HCT116 (cell line): ENCODE measurements around the gene PCYT1A. TPM values are rescaled to one million over a fixed set of nuclear protein-coding genes. Genes with fewer than 3 reads are reported as not detected.

Source experiments
- ATAC-seq: fragments of 200-7000 bp; cut with Tn5 transposase; 2 replicates; pipeline ENCODE4 v1.9.1; 2020; ENCODE audit warnings: mild to moderate bottlenecking, moderate library complexity
- BruUV-seq: library from RNA; stranded (reverse); fragments of 400-500 nt; replicated peaks from 2 replicates; lab custom pipeline; 2021; lab: Mats Ljungman, UMichigan
- CTCF ChIA-PET: fragments of 300-600 bp; sonication (Branson Sonifier 250); formaldehyde crosslinking; loops from one replicate; lab custom pipeline; 2021; ENCODE audit warnings: antibody characterized with exemption; lab: Charles Lee
- POLR2A ChIA-PET: fragments of 300-600, 350-600 bp; sonication (Branson Sonifier 250); formaldehyde crosslinking; loops from one replicate; lab custom pipeline; 2021; ENCODE audit warnings: antibody characterized with exemption; lab: Charles Lee
- RAD21 ChIA-PET, 2 experiments: fragments of 300-600 bp; sonication (Branson Sonifier 250); formaldehyde crosslinking; loops; one replicate each; lab custom pipeline; 2023; ENCODE audit warnings: low total read pairs in 2 of 2; ENCODE audit not compliant: uncharacterized antibody in 2 of 2, unreplicated experiment in 2 of 2, low non-redundant PET in 1 of 2; lab: Charles Lee
- DNase-seq: peaks from one replicate; pipeline ENCODE4 v3.0.0-alpha.2; 2010; ENCODE audit warnings: low read depth, low spot score
- H2AFZ ChIP-seq: fragments of 200-600 bp; shearing (Covaris generic), sonication (generic); 2 replicates; pipeline ENCODE4 v1.6.1; 2017; ENCODE audit warnings: low read depth, mixed run types, mixed read lengths, antibody characterized with exemption, low read length; ENCODE audit not compliant: poor library complexity, severe bottlenecking
- H3K27ac ChIP-seq: 2 replicates; pipeline ENCODE4 v1.5.1; 2012; ENCODE audit warnings: low read depth, low read length
- H3K27me3 ChIP-seq: fragments of 200-600 bp; sonication (generic); 2 replicates; pipeline ENCODE4 v1.6.1; 2016; ENCODE audit warnings: mixed run types, low read length, mixed read lengths; ENCODE audit not compliant: insufficient read depth
- H3K36me3 ChIP-seq, 2 experiments: fragments of 200-500 bp in 1 of 2; fragments of 200-600 bp in 1 of 2; sonication (Bioruptor generic) in 1 of 2; sonication (generic) in 1 of 2; 2 replicates each; pipeline versions ENCODE4 v1.5.1 to v1.6.1; 2014 to 2016; ENCODE audit warnings: low read length in 2 of 2, inconsistent platforms in 1 of 2, mixed read lengths in 1 of 2, mixed run types in 1 of 2; ENCODE audit not compliant: insufficient read depth in 2 of 2, control insufficient read depth in 1 of 2
- H3K4me1 ChIP-seq, 2 experiments: fragments of 200-600 bp in 1 of 2; sonication (generic) in 1 of 2; 2 replicates each; pipeline versions ENCODE4 v1.5.1 to v1.6.1; 2012 to 2017; ENCODE audit warnings: low read length in 2 of 2, inconsistent platforms in 1 of 2, mild to moderate bottlenecking in 1 of 2, mixed read lengths in 1 of 2, mixed run types in 1 of 2, moderate library complexity in 1 of 2; ENCODE audit not compliant: insufficient read depth in 2 of 2, control insufficient read depth in 1 of 2
- H3K4me2 ChIP-seq: fragments of 200-600 bp; sonication (generic); 2 replicates; pipeline ENCODE4 v1.6.1; 2017; ENCODE audit warnings: mixed run types, low read length, mixed read lengths
- H3K4me3 ChIP-seq, 2 experiments: fragments of 200-600 bp in 1 of 2; sonication (generic) in 1 of 2; replicated peaks in 1 of 2; 2 replicates each; pipeline ENCODE4 v1.5.1; 2011 to 2016; ENCODE audit warnings: low read length in 2 of 2, control low read depth in 1 of 2, low read depth in 1 of 2, mild to moderate bottlenecking in 1 of 2, mixed read lengths in 1 of 2, mixed run types in 1 of 2
- H3K79me2 ChIP-seq: fragments of 200-600 bp; sonication (generic); 2 replicates; pipeline ENCODE4 v1.6.1; 2017; ENCODE audit warnings: mild to moderate bottlenecking, mixed run types, low read length, moderate library complexity, mixed read lengths; ENCODE audit not compliant: insufficient read depth
- H3K9ac ChIP-seq: fragments of 200-600 bp; sonication (generic); 2 replicates; pipeline ENCODE4 v1.6.1; 2016; ENCODE audit warnings: low read length, mixed read lengths
- H3K9me2 ChIP-seq: fragments of 200-600 bp; sonication (generic), shearing (Covaris generic); 2 replicates; pipeline ENCODE4 v1.6.1; 2017; ENCODE audit warnings: mixed run types, mild to moderate bottlenecking, moderate library complexity; ENCODE audit not compliant: insufficient read depth
- H3K9me3 ChIP-seq, 2 experiments: fragments of 200-500 bp in 1 of 2; fragments of 200-600 bp in 1 of 2; sonication (Bioruptor generic) in 1 of 2; sonication (generic) in 1 of 2; 2 replicates each; pipeline ENCODE4 v1.6.1; 2014 to 2017; ENCODE audit warnings: low read length in 2 of 2, mixed read lengths in 2 of 2, inconsistent platforms in 1 of 2, low read depth in 1 of 2, mild to moderate bottlenecking in 1 of 2, mixed run types in 1 of 2, moderate library complexity in 1 of 2; ENCODE audit not compliant: control insufficient read depth in 1 of 2, insufficient read depth in 1 of 2
- H4K20me1 ChIP-seq: fragments of 200-600 bp; sonication (generic), shearing (Covaris generic); 2 replicates; pipeline ENCODE4 v1.6.1; 2017; ENCODE audit warnings: mixed run types, mild to moderate bottlenecking, moderate library complexity; ENCODE audit not compliant: insufficient read depth
- EGR1 ChIP-seq: IDR thresholded peaks from 2 replicates; pipeline ENCODE4 v1.6.1; 2012; ENCODE audit warnings: low read depth
- ELF1 ChIP-seq: IDR thresholded peaks from 2 replicates; pipeline ENCODE4 v1.6.1; 2012; ENCODE audit warnings: low read depth, borderline replicate concordance
- JUND ChIP-seq: IDR thresholded peaks from 2 replicates; pipeline ENCODE4 v1.6.1; 2012
- POLR2A ChIP-seq: IDR thresholded peaks from 2 replicates; pipeline ENCODE4 v1.7.0; 2011; ENCODE audit warnings: borderline replicate concordance; ENCODE audit not compliant: insufficient read depth, insufficient read length; ENCODE audit errors: extremely low read depth
- POLR2AphosphoS5 ChIP-seq: IDR thresholded peaks from 2 replicates; pipeline ENCODE4 v1.6.1; 2011; ENCODE audit warnings: mild to moderate bottlenecking, low read depth, low read length, moderate library complexity
- SP1 ChIP-seq: IDR thresholded peaks from 2 replicates; pipeline ENCODE4 v1.6.1; 2012; ENCODE audit warnings: low read depth
- SRF ChIP-seq: IDR thresholded peaks from 2 replicates; pipeline ENCODE4 v1.6.1; 2012; ENCODE audit warnings: low read depth
- YY1 ChIP-seq: IDR thresholded peaks from 2 replicates; pipeline ENCODE4 v1.6.1; 2011; ENCODE audit warnings: low read length, low read depth, moderate library complexity, mild to moderate bottlenecking; ENCODE audit not compliant: insufficient replicate concordance; ENCODE audit errors: extremely low read depth
- intact Hi-C: fragments of 100-400 bp; cut with micrococcal nuclease; formaldehyde crosslinking; loops from 2 replicates; pipeline ENCODE4 v1.10.0; 2022
- total RNA-seq: library from RNA; stranded (reverse); gene quantifications from one replicate; pipeline ENCODE4 v1.2.1, GENCODE V29; 2021; ENCODE audit not compliant: unreplicated experiment
- TF ChIP-seq, protein P1 (sequence below): IDR thresholded peaks from 2 replicates; pipeline ENCODE4 v1.6.1; 2012
- TF ChIP-seq, protein P2 (sequence below): IDR thresholded peaks from 2 replicates; pipeline ENCODE4 v1.6.1; 2012; ENCODE audit warnings: low read depth
- TF ChIP-seq, protein P3 (sequence below), 3 experiments: fragments of 200-600 bp in 1 of 3; sonication (generic) in 1 of 3; IDR thresholded peaks in 2 of 3; conservative IDR thresholded peaks in 1 of 3; 2 replicates each; pipeline ENCODE4 v1.5.1; 2012 to 2017; ENCODE audit warnings: low read depth in 2 of 3, low read length in 2 of 3, antibody characterized with exemption in 1 of 3, borderline replicate concordance in 1 of 3, control low read depth in 1 of 3, mild to moderate bottlenecking in 1 of 3, mixed read lengths in 1 of 3, mixed run types in 1 of 3, moderate library complexity in 1 of 3; ENCODE audit not compliant: insufficient read depth in 1 of 3
- TF ChIP-seq, protein P4 (sequence below): IDR thresholded peaks from 2 replicates; pipeline ENCODE4 v1.6.1; 2012

PCYT1A gene
- total RNA-seq, 1 experiment from 2014 or later, result 32.1 TPM

DNA sequence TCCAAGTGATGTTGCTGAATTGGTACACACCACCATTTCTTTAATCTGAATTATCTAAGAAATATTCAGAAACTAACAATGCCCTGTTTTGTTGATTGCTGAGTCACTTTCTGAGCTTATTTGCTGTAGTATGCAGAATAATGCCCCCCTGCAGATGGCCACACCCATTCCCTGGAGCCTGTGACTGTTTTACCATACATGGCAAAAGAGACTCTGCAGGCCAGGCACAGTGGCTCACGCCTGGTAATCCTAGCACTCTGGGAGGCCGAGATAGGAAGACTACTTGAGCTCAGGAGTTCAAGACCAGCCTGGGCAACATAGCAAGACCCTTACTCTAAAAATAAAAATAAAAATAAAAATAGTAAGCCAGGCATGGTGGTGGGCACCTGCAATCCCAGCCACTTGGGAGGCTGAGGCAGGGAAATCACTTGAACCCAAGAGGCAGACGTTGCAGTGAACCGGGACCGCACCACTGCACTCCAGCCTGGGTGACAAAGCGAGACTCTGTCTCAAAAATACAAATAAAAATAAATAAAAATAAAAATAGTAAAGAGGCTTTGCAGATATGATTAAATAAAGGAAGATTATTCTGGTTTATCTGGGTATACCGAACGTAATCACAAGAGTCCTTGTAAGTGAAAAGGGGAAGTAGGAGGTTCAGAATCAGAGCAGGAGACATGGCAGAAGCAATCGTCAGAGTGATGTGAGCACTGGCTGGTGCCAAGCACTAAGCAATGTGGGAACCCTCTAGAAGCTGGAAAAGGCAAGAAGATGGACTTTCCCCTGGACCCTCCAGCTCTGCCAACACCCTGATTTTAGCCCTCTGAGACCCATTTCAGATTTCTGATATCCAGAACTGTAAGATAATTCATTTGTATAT, 19.0 kb downstream of the PCYT1A start:
- ChIA-PET POLR2A (no interaction called here), CTCF (interaction anchor here (1.0 to 1.1 kb wide), 2 partner anchors 15 to 251 kb away, joined by 3 read pairs; no protein-coding TSS in a partner anchor), RAD21 (no interaction called here)
- peak; percentile 57 for ATAC-seq
- no peaks in the 10 kb centered on the region for H3K27me3 ChIP-seq
- H3K9me2 ChIP-seq, result no peaks in the 10 kb centered on the region
- intact Hi-C loops, result no loop called here
- peaks cover 33% of the 10 kb centered on the region for H3K79me2 ChIP-seq
- H3K4me2 ChIP-seq, result no peak overlapping the region
- no peak overlapping the region for H3K27ac ChIP-seq
- no peak overlapping the region for H3K9ac ChIP-seq
- peaks cover 3 to 28% of the 10 kb centered on the region in 2 experiments; a peak in 3 of 4 replicates for H3K4me1 ChIP-seq
- 0 out of 2 replicates have a peak, but pooled peaks cover 5% of the 10 kb centered on the region for H4K20me1 ChIP-seq
- TF ChIP-seq, protein P1, sequence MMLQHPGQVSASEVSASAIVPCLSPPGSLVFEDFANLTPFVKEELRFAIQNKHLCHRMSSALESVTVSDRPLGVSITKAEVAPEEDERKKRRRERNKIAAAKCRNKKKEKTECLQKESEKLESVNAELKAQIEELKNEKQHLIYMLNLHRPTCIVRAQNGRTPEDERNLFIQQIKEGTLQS, result no peak
- peak; percentile 70; the same call in 1 of the 2 replicates for TF ChIP-seq SRF
- peaks cover 0 to 4% of the 10 kb centered on the region in 2 experiments; a peak in 1 of 4 replicates for H3K9me3 ChIP-seq
- no peak overlapping the region for H2AFZ ChIP-seq
- no TSS peak for BruUV-seq
- H3K36me3 ChIP-seq, result peaks cover 6% of the 10 kb centered on the region in 2 experiments; a peak in 3 of 4 replicates
- no peak for DNase-seq
- H3K4me3 ChIP-seq, result no peak overlapping the region

DNA sequence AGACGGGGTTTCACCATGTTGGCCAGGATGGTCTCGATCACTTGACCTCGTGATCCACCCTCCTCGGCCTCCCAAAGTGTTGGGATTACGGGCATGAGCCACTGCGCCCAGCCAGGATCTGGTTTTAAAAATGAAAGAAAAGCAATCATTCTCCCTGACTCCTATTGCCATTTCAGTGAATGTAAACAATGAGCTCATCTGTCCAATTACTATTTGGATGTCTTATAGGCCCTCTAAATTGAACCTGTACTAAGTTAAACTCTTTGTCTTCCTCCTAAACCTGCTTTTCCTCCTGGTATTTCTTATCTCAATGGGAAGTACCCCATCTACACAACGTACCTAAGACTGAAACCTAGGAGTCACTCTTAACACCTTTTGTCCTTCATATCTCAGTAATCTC, 23.7 kb downstream of the PCYT1A start:
- Histone ChIP-seq H4K20me1 (no peaks in the 10 kb centered on the region), H3K4me3 (no peak overlapping the region), H3K27ac (no peak overlapping the region), H3K36me3 (peaks cover 0 to 2% of the 10 kb centered on the region in 2 experiments; a peak in 1 of 4 replicates), H2AFZ (no peak overlapping the region)
- no TSS peak for BruUV-seq
- CTCF ChIA-PET, result no interaction called here
- no peak for DNase-seq
- intact Hi-C loops, result no loop called here
- POLR2A ChIA-PET, result no interaction called here
- TF ChIP-seq POLR2A, result no peak
- no peak for TF ChIP-seq SP1
- no peak for TF ChIP-seq EGR1
- TF ChIP-seq JUND, result no peak
- TF ChIP-seq, protein P2, sequence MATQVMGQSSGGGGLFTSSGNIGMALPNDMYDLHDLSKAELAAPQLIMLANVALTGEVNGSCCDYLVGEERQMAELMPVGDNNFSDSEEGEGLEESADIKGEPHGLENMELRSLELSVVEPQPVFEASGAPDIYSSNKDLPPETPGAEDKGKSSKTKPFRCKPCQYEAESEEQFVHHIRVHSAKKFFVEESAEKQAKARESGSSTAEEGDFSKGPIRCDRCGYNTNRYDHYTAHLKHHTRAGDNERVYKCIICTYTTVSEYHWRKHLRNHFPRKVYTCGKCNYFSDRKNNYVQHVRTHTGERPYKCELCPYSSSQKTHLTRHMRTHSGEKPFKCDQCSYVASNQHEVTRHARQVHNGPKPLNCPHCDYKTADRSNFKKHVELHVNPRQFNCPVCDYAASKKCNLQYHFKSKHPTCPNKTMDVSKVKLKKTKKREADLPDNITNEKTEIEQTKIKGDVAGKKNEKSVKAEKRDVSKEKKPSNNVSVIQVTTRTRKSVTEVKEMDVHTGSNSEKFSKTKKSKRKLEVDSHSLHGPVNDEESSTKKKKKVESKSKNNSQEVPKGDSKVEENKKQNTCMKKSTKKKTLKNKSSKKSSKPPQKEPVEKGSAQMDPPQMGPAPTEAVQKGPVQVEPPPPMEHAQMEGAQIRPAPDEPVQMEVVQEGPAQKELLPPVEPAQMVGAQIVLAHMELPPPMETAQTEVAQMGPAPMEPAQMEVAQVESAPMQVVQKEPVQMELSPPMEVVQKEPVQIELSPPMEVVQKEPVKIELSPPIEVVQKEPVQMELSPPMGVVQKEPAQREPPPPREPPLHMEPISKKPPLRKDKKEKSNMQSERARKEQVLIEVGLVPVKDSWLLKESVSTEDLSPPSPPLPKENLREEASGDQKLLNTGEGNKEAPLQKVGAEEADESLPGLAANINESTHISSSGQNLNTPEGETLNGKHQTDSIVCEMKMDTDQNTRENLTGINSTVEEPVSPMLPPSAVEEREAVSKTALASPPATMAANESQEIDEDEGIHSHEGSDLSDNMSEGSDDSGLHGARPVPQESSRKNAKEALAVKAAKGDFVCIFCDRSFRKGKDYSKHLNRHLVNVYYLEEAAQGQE, result no peak
- TF ChIP-seq ELF1, result no peak
- TF ChIP-seq, protein P3, sequence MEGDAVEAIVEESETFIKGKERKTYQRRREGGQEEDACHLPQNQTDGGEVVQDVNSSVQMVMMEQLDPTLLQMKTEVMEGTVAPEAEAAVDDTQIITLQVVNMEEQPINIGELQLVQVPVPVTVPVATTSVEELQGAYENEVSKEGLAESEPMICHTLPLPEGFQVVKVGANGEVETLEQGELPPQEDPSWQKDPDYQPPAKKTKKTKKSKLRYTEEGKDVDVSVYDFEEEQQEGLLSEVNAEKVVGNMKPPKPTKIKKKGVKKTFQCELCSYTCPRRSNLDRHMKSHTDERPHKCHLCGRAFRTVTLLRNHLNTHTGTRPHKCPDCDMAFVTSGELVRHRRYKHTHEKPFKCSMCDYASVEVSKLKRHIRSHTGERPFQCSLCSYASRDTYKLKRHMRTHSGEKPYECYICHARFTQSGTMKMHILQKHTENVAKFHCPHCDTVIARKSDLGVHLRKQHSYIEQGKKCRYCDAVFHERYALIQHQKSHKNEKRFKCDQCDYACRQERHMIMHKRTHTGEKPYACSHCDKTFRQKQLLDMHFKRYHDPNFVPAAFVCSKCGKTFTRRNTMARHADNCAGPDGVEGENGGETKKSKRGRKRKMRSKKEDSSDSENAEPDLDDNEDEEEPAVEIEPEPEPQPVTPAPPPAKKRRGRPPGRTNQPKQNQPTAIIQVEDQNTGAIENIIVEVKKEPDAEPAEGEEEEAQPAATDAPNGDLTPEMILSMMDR (IDR thresholded peaks at IDR 0.05 in 2 of 3, conservative IDR thresholded peaks at IDR 0.05 in 1 of 3; ENCODE audit: borderline replicate concordance in 1 of 3, insufficient read depth in 1 of 3, low read depth in 2 of 3, low read length in 2 of 3), result no peak
- TF ChIP-seq YY1, result no peak
- no peak for TF ChIP-seq SRF
- TF ChIP-seq, protein P4, sequence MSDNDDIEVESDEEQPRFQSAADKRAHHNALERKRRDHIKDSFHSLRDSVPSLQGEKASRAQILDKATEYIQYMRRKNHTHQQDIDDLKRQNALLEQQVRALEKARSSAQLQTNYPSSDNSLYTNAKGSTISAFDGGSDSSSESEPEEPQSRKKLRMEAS, result no peak
- TF ChIP-seq POLR2AphosphoS5, result no peak
- TF ChIP-seq, all 23 proteins: peak for 0
- peaks cover 0 to 8% of the 10 kb centered on the region in 2 experiments; a peak in 3 of 4 replicates for H3K4me1 ChIP-seq
- no peak overlapping the region for H3K4me2 ChIP-seq
- ATAC-seq, result no peak
- RAD21 ChIA-PET, result no interaction called here
- H3K9me3 ChIP-seq, result no peaks in the 10 kb centered on the region
- no peaks in the 10 kb centered on the region for H3K27me3 ChIP-seq
- no peaks in the 10 kb centered on the region for H3K9me2 ChIP-seq
- 0 out of 2 replicates have a peak, but pooled peaks cover 13% of the 10 kb centered on the region for H3K79me2 ChIP-seq
- no peak overlapping the region for H3K9ac ChIP-seq
